ENCODE results near the gene PPP1R14B.

DNA sequence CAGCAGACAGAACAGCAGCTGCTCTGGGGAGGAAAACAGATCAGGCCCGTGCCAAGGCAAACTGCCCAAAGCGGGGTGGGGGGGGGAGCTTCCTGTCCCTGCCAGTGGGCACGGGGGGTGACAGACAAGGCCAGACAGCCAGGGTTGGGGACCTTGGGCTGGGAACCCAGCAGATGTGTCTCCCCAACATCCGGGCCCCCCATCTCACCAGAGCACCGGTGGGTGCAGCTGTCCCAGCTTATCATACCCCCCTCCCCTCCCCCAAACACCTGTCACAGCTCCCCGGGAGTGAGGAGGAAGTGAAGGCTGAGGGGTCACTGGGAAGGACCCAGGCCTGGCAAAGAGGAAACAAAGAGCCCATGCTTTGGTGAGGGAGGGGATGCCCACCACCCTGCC is 1.3 kb downstream of the PPP1R14B start:
- TF ChIP-seq EZH2 (IDR thresholded peaks at IDR 0.05; ENCODE audit: insufficient read depth, poor library complexity, severe bottlenecking) (no peak), EZH2phosphoT487 (IDR thresholded peaks at IDR 0.05; ENCODE audit: insufficient read depth, low read depth) (no peak)

Data from GM23248 (cell line).